ENCODE measurements around the gene SMAD4. TPM values are rescaled to one million over a fixed set of nuclear protein-coding genes. Genes with fewer than 3 reads are reported as not detected.

The SMAD4 gene
- total and polyA plus RNA-seq, 2 of the 13 experiments (the other 11 are each of a cell fraction or from before 2014, with no cell fraction given), result 70.2 to 72.0 TPM

- peak; percentile 64 for TF ChIP-seq NFAT5 (CRISPR knock-in tag; IDR thresholded peaks at IDR 0.05)
- TF ChIP-seq ZNF564 (CRISPR knock-in tag; IDR thresholded peaks at IDR 0.05), result peak; percentile 56; the same call in 1 of the 2 replicates
- peak; percentile 19 for TF ChIP-seq PTBP1 (IDR thresholded peaks at IDR 0.05; ENCODE audit: low read depth, low read length, poor library complexity, severe bottlenecking)
- no peak for TF ChIP-seq ZBTB49 (CRISPR knock-in tag; IDR thresholded peaks at IDR 0.05; ENCODE audit: borderline replicate concordance)
- peak; percentile 86; the same call in 1 of the 2 replicates for TF ChIP-seq YEATS2 (CRISPR knock-in tag; IDR thresholded peaks at IDR 0.05; ENCODE audit: borderline replicate concordance)
- TF ChIP-seq AGO1 (IDR thresholded peaks at IDR 0.05; ENCODE audit: low read depth, low read length, poor library complexity, severe bottlenecking), result peak; percentile 32
- TF ChIP-seq MED8 (CRISPR knock-in tag; IDR thresholded peaks at IDR 0.05; ENCODE audit: insufficient replicate concordance), result peak; percentile 52
- peak; percentile 86 for TF ChIP-seq ZNF563 (CRISPR knock-in tag; IDR thresholded peaks at IDR 0.05)
- peak; percentile 99 for TF ChIP-seq DMTF1 (CRISPR knock-in tag; IDR thresholded peaks at IDR 0.05)
- 0 out of 2 replicates have a peak, but pooled peaks have one; percentile 14 for TF ChIP-seq ZNF253 (CRISPR knock-in tag; IDR thresholded peaks at IDR 0.05; ENCODE audit: borderline replicate concordance)
- peak; percentile 83; the same call in 1 of the 2 replicates for TF ChIP-seq ZNF619 (CRISPR knock-in tag; IDR thresholded peaks at IDR 0.05)
- TF ChIP-seq ZFP62 (CRISPR knock-in tag; IDR thresholded peaks at IDR 0.05), result no peak
- TF ChIP-seq AKAP8 (CRISPR knock-in tag; IDR thresholded peaks at IDR 0.05), result no peak
- 0 out of 2 replicates have a peak, but pooled peaks have one; percentile 11 for TF ChIP-seq SNAPC2 (CRISPR knock-in tag; IDR thresholded peaks at IDR 0.05)
- TF ChIP-seq CBX5 (CRISPR knock-in tag; IDR thresholded peaks at IDR 0.05; ENCODE audit: borderline replicate concordance), result peak; percentile 58
- peak; percentile 93 for TF ChIP-seq YEATS4 (CRISPR knock-in tag; IDR thresholded peaks at IDR 0.05; ENCODE audit: borderline replicate concordance)
Measured at GRCh38 chr18:51029694-51030536, at the start of gene SMAD4 (continued).
